Measurements from ENCODE around the gene PXDN.

DNA sequence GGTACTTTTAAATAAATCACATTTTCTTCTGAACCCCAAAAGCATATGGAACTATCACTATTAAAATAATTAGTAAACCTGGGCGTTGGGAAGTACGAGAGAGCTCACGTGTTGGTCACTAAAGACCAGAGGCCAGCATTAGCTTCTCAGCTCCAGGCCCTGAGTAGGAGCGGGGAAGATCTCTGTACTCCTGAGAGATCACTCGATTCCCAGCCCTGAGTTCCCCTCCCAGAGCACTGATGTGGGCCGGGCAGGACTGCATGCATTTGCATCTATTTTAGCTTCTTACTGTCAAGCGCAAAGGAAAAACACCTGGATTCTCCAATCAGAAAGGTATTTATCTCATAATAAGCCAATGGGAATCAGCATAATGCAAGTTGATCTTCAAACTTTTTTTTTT lies 6.2 kb downstream of the PXDN start:
- TF ChIP-seq SPI1 (IDR thresholded peaks at IDR 0.05; ENCODE audit: borderline replicate concordance, insufficient read depth, low read depth, low read length) (no peak), NR2C1 (IDR thresholded peaks at IDR 0.05) (no peak), TAF1 (IDR thresholded peaks at IDR 0.05; ENCODE audit: borderline replicate concordance, low read depth, low read length) (no peak), ATF3 (IDR thresholded peaks at IDR 0.05; ENCODE audit: borderline replicate concordance, extremely low read depth, low read depth, low read length) (no peak)

Measured in GM12878 (cell line).